Tibial artery (tissue), 4 donors: ENCODE results near the gene NPHP4.

Source experiments
- DNase-seq, 2 donors: peaks; one replicate each; pipeline ENCODE4 v3.0.0-alpha.2; 2019
- H3K27ac ChIP-seq, 2 donors: fragments of 200-600 bp; sonication (generic) in 1 of 2; 1 replicate in 1 of 2; 2 replicates in 1 of 2; pipeline ENCODE4 v1.5.1; 2018 to 2019; ENCODE audit warnings: mild to moderate bottlenecking in 1 of 2
- H3K27me3 ChIP-seq, 2 donors: fragments of 200-600 bp; sonication (generic) in 1 of 2; one replicate each; pipeline versions ENCODE4 v1.5.1 to v1.6.0; 2016 to 2019
- H3K36me3 ChIP-seq, 3 donors: fragments of 200-600 bp; sonication (generic) in 2 of 3; one replicate each; pipeline ENCODE4 v1.5.1; 2016 to 2019; ENCODE audit warnings: mild to moderate bottlenecking in 2 of 3
- H3K4me1 ChIP-seq, 4 donors: fragments of 200-600 bp; sonication (generic) in 2 of 4; 1 replicate in 3 of 4; 2 replicates in 1 of 4; pipeline ENCODE4 v1.5.1; 2016 to 2019
- H3K4me3 ChIP-seq, 2 donors: fragments of 200-600 bp; sonication (generic) in 1 of 2; 1 replicate in 1 of 2; 2 replicates in 1 of 2; pipeline ENCODE4 v1.5.1; 2018 to 2019; ENCODE audit warnings: mild to moderate bottlenecking in 2 of 2
- H3K9me3 ChIP-seq, 3 donors: fragments of 200-600 bp; sonication (generic) in 1 of 3; one replicate each; pipeline ENCODE4 v1.5.1; 2016 to 2019
- CTCF ChIP-seq, 2 experiments: fragments of 200-600 bp in 1 of 2; fragments of 450-650 bp in 1 of 2; IDR thresholded peaks; one replicate each; pipeline ENCODE4 v1.5.1; 2017 to 2019; ENCODE audit warnings: antibody characterized with exemption in 2 of 2, mild to moderate bottlenecking in 1 of 2, moderate library complexity in 1 of 2
- intact Hi-C: fragments of 100-400 bp; cut with DNase I; formaldehyde crosslinking; loops from one replicate; pipeline ENCODE4 v1.15.0; 2023; ENCODE audit warnings: low total_unique reads

The NPHP4 gene

GRCh38 chr1:5936621-5937372 lies 55.4 kb downstream of the NPHP4 start:
- no peak overlapping the region for H3K27ac ChIP-seq
- intact Hi-C loops, result no loop called here
- TF ChIP-seq CTCF (IDR thresholded peaks at IDR 0.05), result no peak
- no peak overlapping the region for H3K4me3 ChIP-seq
- H3K36me3 ChIP-seq, result peaks cover 0 to 25% (median 6%) of the 10 kb centered on the region in 3 donors
- no peaks in the 10 kb centered on the region for H3K27me3 ChIP-seq
- peaks cover 0 to 21% (median 8%) of the 10 kb centered on the region in 4 donors for H3K4me1 ChIP-seq
- H3K9me3 ChIP-seq, result no peaks in the 10 kb centered on the region
- peak in 1 of 2 donors; percentile 37 for DNase-seq

- Histone ChIP-seq H3K4me3 (no peak overlapping the region), H3K9me3 (no peaks in the 10 kb centered on the region), H3K36me3 (peaks cover 0 to 27% (median 7%) of the 10 kb centered on the region in 3 donors), H3K4me1 (peaks cover 0 to 21% (median 8%) of the 10 kb centered on the region in 4 donors), H3K27ac (no peak overlapping the region), H3K27me3 (no peaks in the 10 kb centered on the region)
- intact Hi-C loops, result no loop called here
- no peak for TF ChIP-seq CTCF (IDR thresholded peaks at IDR 0.05)
- DNase-seq, result no peak
These were observed 56.1 kb downstream of the NPHP4 start for GRCh38 chr1:5936126-5936525.

GRCh38 chr1:5935026-5935425 lies 57.2 kb downstream of the NPHP4 start:
- intact Hi-C loops, result no loop called here
- DNase-seq, result no peak
- peaks cover 0 to 21% (median 8%) of the 10 kb centered on the region in 4 donors for H3K4me1 ChIP-seq
- no peak for TF ChIP-seq CTCF (IDR thresholded peaks at IDR 0.05)
- H3K9me3 ChIP-seq, result no peaks in the 10 kb centered on the region
- H3K4me3 ChIP-seq, result no peak overlapping the region
- no peaks in the 10 kb centered on the region for H3K27me3 ChIP-seq
- no peak overlapping the region for H3K27ac ChIP-seq
- H3K36me3 ChIP-seq, result peaks cover 0 to 27% (median 13%) of the 10 kb centered on the region in 3 donors

- Histone ChIP-seq H3K27me3 (no peaks in the 10 kb centered on the region), H3K4me1 (peaks cover 0 to 17% (median 7%) of the 10 kb centered on the region in 4 donors), H3K27ac (no peak overlapping the region), H3K9me3 (no peaks in the 10 kb centered on the region), H3K36me3 (peaks cover 0 to 23% (median 13%) of the 10 kb centered on the region in 3 donors), H3K4me3 (no peak overlapping the region)
- intact Hi-C loops, result no loop called here
- DNase-seq, result peak in 1 of 2 donors; percentile 61
- TF ChIP-seq CTCF (IDR thresholded peaks at IDR 0.05), result no peak
These were observed 58.0 kb downstream of the NPHP4 start for GRCh38 chr1:5934058-5934884.

GRCh38 chr1:5933676-5934057 lies 58.6 kb downstream of the NPHP4 start:
- Histone ChIP-seq H3K4me1 (peaks cover 0 to 11% (median 4%) of the 10 kb centered on the region in 4 donors), H3K36me3 (peaks cover 0 to 23% (median 13%) of the 10 kb centered on the region in 3 donors), H3K27ac (no peak overlapping the region), H3K27me3 (no peaks in the 10 kb centered on the region), H3K9me3 (no peaks in the 10 kb centered on the region), H3K4me3 (no peak overlapping the region)
- TF ChIP-seq CTCF (IDR thresholded peaks at IDR 0.05), result no peak
- DNase-seq, result no peak
- intact Hi-C loops, result no loop called here
